ENCODE measurements around the gene SMYD3. TPM values are rescaled to one million over a fixed set of nuclear protein-coding genes. Genes with fewer than 3 reads are reported as not detected.

Gene SMYD3
- total and polyA plus RNA-seq, 2 of the 4 experiments (the other 2 are of a cell fraction) = 26.5 to 37.6 TPM

DNA sequence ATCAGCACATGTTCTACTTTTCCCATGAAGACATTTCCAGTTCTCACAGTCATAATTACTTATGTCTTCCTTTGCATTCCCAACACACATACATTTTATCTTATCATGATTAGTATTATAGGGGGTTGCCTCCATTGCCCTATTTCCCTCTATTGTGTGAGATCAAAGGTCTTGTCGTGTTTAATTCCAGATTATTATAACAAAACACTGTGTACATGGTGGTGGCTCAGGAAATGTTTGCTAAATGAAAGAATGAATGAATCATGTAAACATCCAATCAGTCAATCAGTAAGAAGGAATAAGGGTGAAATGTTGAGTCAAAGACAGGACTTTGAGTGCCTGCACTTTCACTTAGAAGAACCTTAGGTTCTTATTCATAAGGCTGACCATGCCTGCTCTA is 376.0 kb downstream of the SMYD3 start:
- Histone ChIP-seq H3K4me2 (ENCODE audit: low read depth, low read length) (no peak overlapping the region), H3K56ac (ENCODE audit: extremely low read depth, insufficient read depth, low read length) (no peak overlapping the region), H3K9ac (ENCODE audit: low read depth, low read length) (no peak overlapping the region), H3K14ac (replicated peaks; ENCODE audit: low read depth, low read length) (no peak overlapping the region), H3K18ac (ENCODE audit: low read depth, low read length) (no peak overlapping the region), H2AFZ (replicated peaks; ENCODE audit: low read length, poor library complexity) (no peak overlapping the region), H3K4ac (ENCODE audit: low read depth, low read length) (no peak overlapping the region), H4K91ac (ENCODE audit: insufficient read depth, low read depth, low read length) (no peak overlapping the region), H3K79me1 (ENCODE audit: low read depth in 1 of 2, low read length in 2 of 2) (no peaks in the 10 kb centered on the region), H3K9me1 (ENCODE audit: insufficient read depth, low read length) (no peaks in the 10 kb centered on the region), H2AK5ac (ENCODE audit: low read depth, low read length) (no peak overlapping the region), H3K27me3 (ENCODE audit: control insufficient read depth, insufficient read depth, low read length) (no peaks in the 10 kb centered on the region), H4K8ac (ENCODE audit: low read depth in 2 of 2, low read length in 2 of 2) (no peak overlapping the region), H3K36me3 (ENCODE audit: control insufficient read depth, insufficient read depth, low read length) (no peaks in the 10 kb centered on the region), H2BK15ac (ENCODE audit: low read depth, low read length) (0 out of 3 replicates have a peak overlapping the region, but pooled peaks have one; percentile 16), H2AK9ac (replicated peaks; ENCODE audit: low read depth, low read length, poor library complexity) (no peak overlapping the region), H4K5ac (ENCODE audit: low read depth, low read length) (no peak overlapping the region), H3K4me3 (ENCODE audit: insufficient read depth, low read depth, low read length) (no peak overlapping the region), H3K27ac (ENCODE audit: insufficient read depth, low read length) (no peak overlapping the region), H2BK5ac (ENCODE audit: low read depth, low read length, poor library complexity, severe bottlenecking) (no peak overlapping the region), H2BK20ac (ENCODE audit: low read depth, low read length) (no peak overlapping the region), H2BK120ac (ENCODE audit: low read depth, low read length) (no peak overlapping the region), H3K4me1 (ENCODE audit: control insufficient read depth, insufficient read depth, low read length) (no peaks in the 10 kb centered on the region), H4K20me1 (ENCODE audit: insufficient read depth, low read length) (no peaks in the 10 kb centered on the region), H3K23ac (ENCODE audit: low read depth, low read length) (no peak overlapping the region), H3K9me3 (ENCODE audit: control insufficient read depth, insufficient read depth, low read length) (no peaks in the 10 kb centered on the region)
- WGBS, 2 experiments (ENCODE audit: extremely low coverage in 2 of 2, insufficient read length in 1 of 2) = no CpG with 5 or more reads among the region's 1 CpG
- DNase-seq = no peak
- no peak for ATAC-seq (ENCODE audit: low read depth)
- in situ Hi-C loops (cut with MboI; ENCODE audit: low sequenced_read_pairs) = no loop called here
- dilution Hi-C loops (cut with HindIII; ENCODE audit: low sequenced_read_pairs, unreplicated experiment) = no loop called here
- ChIA-PET CTCF (no interaction called here), POLR2A (ENCODE audit: unreplicated experiment) (no interaction called here)
- TF ChIP-seq RCOR1 (IDR thresholded peaks at IDR 0.05; ENCODE audit: insufficient replicate concordance, low read length) (no peak), FOS (IDR thresholded peaks at IDR 0.05; ENCODE audit: low read depth, low read length) (no peak), CHD1 (IDR thresholded peaks at IDR 0.05; ENCODE audit: low read depth, low read length) (no peak), RAD21 (IDR thresholded peaks at IDR 0.05; ENCODE audit: low read length) (no peak), MAFK (IDR thresholded peaks at IDR 0.05; ENCODE audit: low read depth, low read length) (no peak), MAZ (IDR thresholded peaks at IDR 0.05; ENCODE audit: borderline replicate concordance, low read depth, low read length) (no peak), SMC3 (IDR thresholded peaks at IDR 0.05; ENCODE audit: low read depth, low read length) (no peak)
- TF ChIP-seq, protein P1, sequence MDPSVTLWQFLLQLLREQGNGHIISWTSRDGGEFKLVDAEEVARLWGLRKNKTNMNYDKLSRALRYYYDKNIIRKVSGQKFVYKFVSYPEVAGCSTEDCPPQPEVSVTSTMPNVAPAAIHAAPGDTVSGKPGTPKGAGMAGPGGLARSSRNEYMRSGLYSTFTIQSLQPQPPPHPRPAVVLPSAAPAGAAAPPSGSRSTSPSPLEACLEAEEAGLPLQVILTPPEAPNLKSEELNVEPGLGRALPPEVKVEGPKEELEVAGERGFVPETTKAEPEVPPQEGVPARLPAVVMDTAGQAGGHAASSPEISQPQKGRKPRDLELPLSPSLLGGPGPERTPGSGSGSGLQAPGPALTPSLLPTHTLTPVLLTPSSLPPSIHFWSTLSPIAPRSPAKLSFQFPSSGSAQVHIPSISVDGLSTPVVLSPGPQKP (IDR thresholded peaks at IDR 0.05; ENCODE audit: borderline replicate concordance, low read depth, low read length) = no peak
- TF ChIP-seq, protein P2, sequence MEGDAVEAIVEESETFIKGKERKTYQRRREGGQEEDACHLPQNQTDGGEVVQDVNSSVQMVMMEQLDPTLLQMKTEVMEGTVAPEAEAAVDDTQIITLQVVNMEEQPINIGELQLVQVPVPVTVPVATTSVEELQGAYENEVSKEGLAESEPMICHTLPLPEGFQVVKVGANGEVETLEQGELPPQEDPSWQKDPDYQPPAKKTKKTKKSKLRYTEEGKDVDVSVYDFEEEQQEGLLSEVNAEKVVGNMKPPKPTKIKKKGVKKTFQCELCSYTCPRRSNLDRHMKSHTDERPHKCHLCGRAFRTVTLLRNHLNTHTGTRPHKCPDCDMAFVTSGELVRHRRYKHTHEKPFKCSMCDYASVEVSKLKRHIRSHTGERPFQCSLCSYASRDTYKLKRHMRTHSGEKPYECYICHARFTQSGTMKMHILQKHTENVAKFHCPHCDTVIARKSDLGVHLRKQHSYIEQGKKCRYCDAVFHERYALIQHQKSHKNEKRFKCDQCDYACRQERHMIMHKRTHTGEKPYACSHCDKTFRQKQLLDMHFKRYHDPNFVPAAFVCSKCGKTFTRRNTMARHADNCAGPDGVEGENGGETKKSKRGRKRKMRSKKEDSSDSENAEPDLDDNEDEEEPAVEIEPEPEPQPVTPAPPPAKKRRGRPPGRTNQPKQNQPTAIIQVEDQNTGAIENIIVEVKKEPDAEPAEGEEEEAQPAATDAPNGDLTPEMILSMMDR (conservative IDR thresholded peaks at IDR 0.05; ENCODE audit: low read depth, low read length) = no peak
- intact Hi-C loops (cut with micrococcal nuclease) = no loop called here
- BruUV-seq (replicated peaks) = no TSS peak
